ENCODE results near the gene METTL21A.

- no peak for TF ChIP-seq CTCF (IDR thresholded peaks at IDR 0.05)
- no peak for TF ChIP-seq POLR2A (IDR thresholded peaks at IDR 0.05)
These were observed 8.5 kb upstream of the METTL21A start for GRCh38 chr2:207633686-207634085.

All from heart left ventricle (tissue), 13 donors.